ENCODE data around the gene PTBP3. TPM values are rescaled to one million over a fixed set of nuclear protein-coding genes. Genes with fewer than 3 reads are reported as not detected.

Gene PTBP3
- total RNA-seq, 1 donor from 2014 or later, result 12.7 TPM

GRCh38 chr9:112338561-112338960, 5.1 kb upstream of the PTBP3 start:
- Histone ChIP-seq H3K27me3 (ENCODE audit: low read depth) (no peaks in the 10 kb centered on the region), H3K4me1 (peaks cover 10% of the 10 kb centered on the region), H3K9me3 (replicated peaks) (no peaks in the 10 kb centered on the region), H3K36me3 (no peaks in the 10 kb centered on the region), H3K4me3 (no peak overlapping the region), H3K27ac (replicated peaks) (no peak overlapping the region)
- DNase-seq, result no peak
- no peak for TF ChIP-seq CTCF (IDR thresholded peaks at IDR 0.05; ENCODE audit: borderline replicate concordance)
- intact Hi-C loops (cut with micrococcal nuclease), result no loop called here

- intact Hi-C loops (cut with micrococcal nuclease), result no loop called here
Observed at GRCh38 chr9:112337547-112337946, 4.1 kb upstream of the PTBP3 start.

GRCh38 chr9:112334432-112334841, 1.0 kb upstream of the PTBP3 start:
- intact Hi-C loops (cut with micrococcal nuclease), result no loop called here
- no peak for DNase-seq
- no peaks in the 10 kb centered on the region for H3K9me3 ChIP-seq (replicated peaks)
- peaks cover 35% of the 10 kb centered on the region for H3K4me1 ChIP-seq
- TF ChIP-seq CTCF (IDR thresholded peaks at IDR 0.05; ENCODE audit: borderline replicate concordance), result no peak
- peak overlapping the region; percentile 99 for H3K27ac ChIP-seq (replicated peaks)
- no peaks in the 10 kb centered on the region for H3K36me3 ChIP-seq
- peak overlapping the region; percentile 96 for H3K4me3 ChIP-seq
- no peaks in the 10 kb centered on the region for H3K27me3 ChIP-seq (ENCODE audit: low read depth)

More at GRCh38 chr9:112337547-112337946, 4.1 kb upstream of the PTBP3 start:
- Histone ChIP-seq H3K9me3 (replicated peaks) (no peaks in the 10 kb centered on the region), H3K4me1 (peaks cover 17% of the 10 kb centered on the region), H3K27ac (replicated peaks) (no peak overlapping the region), H3K36me3 (no peaks in the 10 kb centered on the region), H3K27me3 (ENCODE audit: low read depth) (no peaks in the 10 kb centered on the region), H3K4me3 (no peak overlapping the region)
- no peak for DNase-seq
- TF ChIP-seq CTCF (IDR thresholded peaks at IDR 0.05; ENCODE audit: borderline replicate concordance), result no peak

GRCh38 chr9:112333639-112334431, 416 bp upstream of the PTBP3 start:
- Histone ChIP-seq H3K4me1 (peaks cover 35% of the 10 kb centered on the region), H3K4me3 (peak overlapping the region; percentile 96), H3K9me3 (replicated peaks) (no peaks in the 10 kb centered on the region), H3K27ac (replicated peaks) (peak overlapping the region; percentile 99), H3K36me3 (no peaks in the 10 kb centered on the region), H3K27me3 (ENCODE audit: low read depth) (no peaks in the 10 kb centered on the region)
- peak; percentile 96 for DNase-seq
- peak; percentile 73 for TF ChIP-seq CTCF (IDR thresholded peaks at IDR 0.05; ENCODE audit: borderline replicate concordance)
- intact Hi-C loops (cut with micrococcal nuclease), result no loop called here

- Histone ChIP-seq H3K9me3 (replicated peaks) (no peaks in the 10 kb centered on the region), H3K4me3 (peak overlapping the region; percentile 96), H3K4me1 (peaks cover 42% of the 10 kb centered on the region), H3K36me3 (no peaks in the 10 kb centered on the region), H3K27ac (replicated peaks) (peak overlapping the region; percentile 99), H3K27me3 (ENCODE audit: low read depth) (no peaks in the 10 kb centered on the region)
- TF ChIP-seq CTCF (IDR thresholded peaks at IDR 0.05; ENCODE audit: borderline replicate concordance), result no peak
- intact Hi-C loops (cut with micrococcal nuclease), result no loop called here
- no peak for DNase-seq
Observed at GRCh38 chr9:112332674-112332976, 794 bp downstream of the PTBP3 start.

Data from left ventricle myocardium inferior (tissue), 1 donor.